H1 (cell line): ENCODE measurements around the gene TAS1R1. TPM values are rescaled to one million over a fixed set of nuclear protein-coding genes. Genes with fewer than 3 reads are reported as not detected.

Source experiments
- CTCF ChIA-PET: fragments of 300-600 bp; sonication (Branson Sonifier 250); formaldehyde crosslinking; loops from one replicate; lab custom pipeline; 2021; ENCODE audit not compliant: partially characterized antibody; lab: Charles Lee
- POLR2A ChIA-PET: fragments of 300-600 bp; sonication (Branson Sonifier 250); formaldehyde crosslinking; loops from one replicate; lab custom pipeline; 2021; ENCODE audit warnings: inconsistent platforms; ENCODE audit not compliant: partially characterized antibody; lab: Charles Lee
- DNase-seq, 2 experiments: peaks; one replicate each; pipeline versions ENCODE4 v3.0.0 to v3.0.0-alpha.2; 2010 to 2022; ENCODE audit warnings: low spot score in 2 of 2, low read depth in 1 of 2, mixed read lengths in 1 of 2
- FAIRE-seq: peaks from 2 replicates; lab custom pipeline; 2011; peaks lifted over from hg19 to GRCh38; lab: Jason Lieb, UNC
- H2AFZ ChIP-seq: 2 replicates; pipeline ENCODE4 v1.8.1; 2012; ENCODE audit warnings: low read length, inconsistent platforms
- H2AK5ac ChIP-seq: 2 replicates; pipeline ENCODE4 v1.6.1; 2013; ENCODE audit warnings: low read depth, low read length
- H2BK120ac ChIP-seq: replicated peaks from 2 replicates; pipeline ENCODE3; 2013; ENCODE audit warnings: low read depth, low read length, inconsistent platforms
- H2BK12ac ChIP-seq: 2 replicates; pipeline ENCODE4 v1.6.1; 2013; ENCODE audit warnings: low read depth, low read length
- H2BK15ac ChIP-seq: 2 replicates; pipeline ENCODE4 v1.6.1; 2013; ENCODE audit warnings: low read length
- H2BK20ac ChIP-seq: 2 replicates; pipeline ENCODE4 v1.6.1; 2013; ENCODE audit warnings: low read length
- H2BK5ac ChIP-seq: 2 replicates; pipeline ENCODE4 v1.6.1; 2013; ENCODE audit warnings: low read depth, low read length
- H3K14ac ChIP-seq: 2 replicates; pipeline ENCODE4 v1.6.1; 2013; ENCODE audit warnings: inconsistent platforms; ENCODE audit not compliant: insufficient read length
- H3K18ac ChIP-seq: 2 replicates; pipeline ENCODE4 v1.6.1; 2013; ENCODE audit warnings: low read length; ENCODE audit errors: extremely low read depth
- H3K23ac ChIP-seq: 2 replicates; pipeline ENCODE4 v1.6.1; 2013; ENCODE audit warnings: inconsistent platforms; ENCODE audit not compliant: insufficient read length
- H3K23me2 ChIP-seq: 2 replicates; pipeline ENCODE4 v1.6.1; 2013; ENCODE audit warnings: low read depth, low read length
- H3K27ac ChIP-seq: 2 replicates; pipeline ENCODE4 v1.6.1; 2011; ENCODE audit warnings: low read depth, low read length, inconsistent platforms
- H3K27me3 ChIP-seq, 4 experiments: replicated peaks in 1 of 4; 1 replicate in 1 of 4; 2 replicates in 3 of 4; pipeline versions ENCODE4 v1.6.1 to v1.8.1; 2011 to 2013; ENCODE audit warnings: low read length in 3 of 4, mild to moderate bottlenecking in 3 of 4, inconsistent platforms in 2 of 4, mixed read lengths in 2 of 4, moderate library complexity in 1 of 4; ENCODE audit not compliant: control insufficient read depth in 3 of 4, insufficient read depth in 3 of 4; ENCODE audit errors: extremely low read depth in 1 of 4
- H3K36me3 ChIP-seq, 4 experiments: 2 replicates each; pipeline versions ENCODE4 v1.6.1 to v1.8.1; 2011 to 2013; ENCODE audit warnings: mild to moderate bottlenecking in 4 of 4, low read length in 3 of 4, moderate library complexity in 2 of 4, control low read depth in 1 of 4, inconsistent platforms in 1 of 4; ENCODE audit not compliant: insufficient read depth in 4 of 4, control insufficient read depth in 2 of 4
- H3K4ac ChIP-seq: replicated peaks from 2 replicates; pipeline ENCODE3; 2013; ENCODE audit warnings: low read length, low read depth, mixed read lengths, inconsistent platforms; ENCODE audit not compliant: insufficient read length
- H3K4me1 ChIP-seq, 4 experiments: replicated peaks in 1 of 4; 1 replicate in 1 of 4; 2 replicates in 3 of 4; pipeline versions ENCODE4 v1.6.1 to v1.8.1; 2011 to 2013; ENCODE audit warnings: low read length in 3 of 4, inconsistent platforms in 2 of 4, mixed read lengths in 1 of 4; ENCODE audit not compliant: insufficient read depth in 4 of 4, control insufficient read depth in 3 of 4
- H3K4me2 ChIP-seq, 2 experiments: 2 replicates each; pipeline versions ENCODE4 v1.6.1 to v1.8.1; 2011 to 2013; ENCODE audit warnings: low read depth in 2 of 2, low read length in 2 of 2, control low read depth in 1 of 2, inconsistent platforms in 1 of 2, mild to moderate bottlenecking in 1 of 2; ENCODE audit not compliant: insufficient read depth in 1 of 2
- H3K4me3 ChIP-seq, 4 experiments: fragments of 200-600, 300-600 bp in 1 of 4; sonication (generic), shearing (Covaris generic), sonication (Bioruptor Twin) in 1 of 4; 2 replicates each; pipeline versions ENCODE4 v1.5.1 to v1.8.1; 2011 to 2016; ENCODE audit warnings: low read length in 4 of 4, low read depth in 3 of 4, control low read depth in 2 of 4, inconsistent platforms in 2 of 4, mild to moderate bottlenecking in 2 of 4, mixed read lengths in 1 of 4, moderate library complexity in 1 of 4; ENCODE audit not compliant: insufficient read depth in 2 of 4; ENCODE audit errors: extremely low read depth in 1 of 4
- H3K56ac ChIP-seq: replicated peaks from 2 replicates; pipeline ENCODE3; 2013; ENCODE audit warnings: low read depth, mild to moderate bottlenecking, mixed read lengths, low read length, inconsistent platforms; ENCODE audit not compliant: insufficient read length
- H3K79me1 ChIP-seq: 2 replicates; pipeline ENCODE4 v1.6.1; 2013; ENCODE audit warnings: low read depth, low read length, control low read depth
- H3K79me2 ChIP-seq, 2 experiments: 2 replicates each; pipeline versions ENCODE4 v1.6.1 to v1.8.1; 2012 to 2013; ENCODE audit warnings: low read length in 2 of 2, mild to moderate bottlenecking in 2 of 2, inconsistent platforms in 1 of 2; ENCODE audit not compliant: insufficient read depth in 2 of 2, control insufficient read depth in 1 of 2
- H3K9ac ChIP-seq, 4 experiments: replicated peaks in 1 of 4; 1 replicate in 1 of 4; 2 replicates in 3 of 4; pipeline versions ENCODE4 v1.6.1 to v1.8.1; 2011 to 2013; ENCODE audit warnings: low read depth in 3 of 4, low read length in 3 of 4, control low read depth in 2 of 4, mild to moderate bottlenecking in 2 of 4, moderate library complexity in 2 of 4, inconsistent platforms in 1 of 4; ENCODE audit errors: extremely low read depth in 1 of 4
- H3K9me3 ChIP-seq, 2 experiments: 2 replicates each; pipeline versions ENCODE4 v1.6.1 to v1.8.1; 2012 to 2013; ENCODE audit warnings: mild to moderate bottlenecking in 2 of 2, moderate library complexity in 2 of 2, control low read depth in 1 of 2, inconsistent platforms in 1 of 2, low read depth in 1 of 2, low read length in 1 of 2, mixed read lengths in 1 of 2; ENCODE audit not compliant: insufficient read depth in 2 of 2
- H4K20me1 ChIP-seq, 2 experiments: replicated peaks in 1 of 2; 2 replicates each; pipeline versions ENCODE3 to v1.8.1; 2011 to 2013; ENCODE audit warnings: inconsistent platforms in 2 of 2, low read length in 2 of 2, mild to moderate bottlenecking in 1 of 2; ENCODE audit not compliant: insufficient read depth in 2 of 2, control insufficient read depth in 1 of 2
- H4K5ac ChIP-seq: 2 replicates; pipeline ENCODE4 v1.6.1; 2013; ENCODE audit warnings: low read length, low read depth, mixed read lengths, inconsistent platforms; ENCODE audit not compliant: insufficient read length
- H4K8ac ChIP-seq: 2 replicates; pipeline ENCODE4 v1.8.0; 2013; ENCODE audit warnings: mild to moderate bottlenecking, moderate library complexity, low read length, inconsistent platforms; ENCODE audit not compliant: insufficient read depth; ENCODE audit errors: extremely low read depth
- H4K91ac ChIP-seq: replicated peaks from 2 replicates; pipeline ENCODE3; 2013; ENCODE audit warnings: low read length, mixed read lengths, inconsistent platforms; ENCODE audit not compliant: insufficient read length
- BACH1 ChIP-seq: IDR thresholded peaks from 2 replicates; pipeline ENCODE4 v1.6.1; 2012; ENCODE audit warnings: low read length, improper control_type of control experiment
- CBX5 ChIP-seq: fragments of 300-800, 300-1000 bp; sonication (generic); IDR thresholded peaks from 2 replicates; pipeline ENCODE4 v1.7.1; 2016; ENCODE audit warnings: antibody characterized with exemption, low read length, low read depth
- CBX8 ChIP-seq: fragments of 300-800, 300-1000 bp; sonication (generic); IDR thresholded peaks from 2 replicates; pipeline ENCODE4 v1.7.1; 2016; ENCODE audit warnings: low read depth, low read length, borderline replicate concordance
- CEBPB ChIP-seq: IDR thresholded peaks from 2 replicates; pipeline ENCODE4 v1.6.1; 2012; ENCODE audit warnings: low read depth, low read length
- CTBP2 ChIP-seq: IDR thresholded peaks from 2 replicates; pipeline ENCODE4 v1.7.0; 2011; ENCODE audit warnings: borderline replicate concordance, mild to moderate bottlenecking, moderate library complexity, mixed read lengths, low read length; ENCODE audit not compliant: insufficient read depth, insufficient read length
- FOSL1 ChIP-seq: IDR thresholded peaks from 2 replicates; pipeline ENCODE4 v1.6.1; 2011; ENCODE audit warnings: mild to moderate bottlenecking, low read depth, low read length, moderate library complexity; ENCODE audit not compliant: insufficient read depth
- HDAC6 ChIP-seq: IDR thresholded peaks from one replicate; pipeline ENCODE4 v1.7.1; 2012; ENCODE audit warnings: low read depth, mild to moderate bottlenecking, inconsistent platforms, low read length, moderate library complexity
- JUND ChIP-seq: IDR thresholded peaks from 2 replicates; pipeline ENCODE4 v1.6.1; 2011; ENCODE audit warnings: mild to moderate bottlenecking, improper control_type of control experiment, low read length
- PHF8 ChIP-seq: fragments of 200-600 bp; sonication (generic); conservative IDR thresholded peaks from 2 replicates; pipeline ENCODE4 v1.7.1; 2012; ENCODE audit warnings: low read depth, mild to moderate bottlenecking, inconsistent platforms, low read length, moderate library complexity
- RFX5 ChIP-seq: IDR thresholded peaks from 2 replicates; pipeline ENCODE4 v1.6.1; 2011; ENCODE audit warnings: low read depth, low read length, improper control_type of control experiment, borderline replicate concordance
- SIRT6 ChIP-seq: IDR thresholded peaks from one replicate; pipeline ENCODE4 v1.7.1; 2012; ENCODE audit warnings: low read length, inconsistent platforms
- TBP ChIP-seq: IDR thresholded peaks from 2 replicates; pipeline ENCODE4 v1.6.1; 2011; ENCODE audit warnings: low read depth, low read length, improper control_type of control experiment
- WGBS, 2 experiments: shearing (Covaris generic) in 1 of 2; methylation state at CpG; one replicate each; pipeline versions ENCODE4 v1.1.6 to v1.1.7; 2013 to 2015; ENCODE audit warnings: low lambda C conversion rate in 2 of 2, mixed read lengths in 2 of 2, inconsistent platforms in 1 of 2, low coverage in 1 of 2, missing lambda C conversion rate in 1 of 2; ENCODE audit not compliant: insufficient replicate concordance in 2 of 2, insufficient coverage in 1 of 2, insufficient read length in 1 of 2; ENCODE audit errors: extremely low coverage in 1 of 2, missing lambda C conversion rate in 1 of 2; 5-methylcytosine and 5-hydroxymethylcytosine counted together
- polyA plus RNA-seq, 7 experiments: library from polyadenylated mRNA; depleted of rRNA in 3 of 7; stranded (reverse) in 5 of 7; unstranded in 2 of 7; fragments of >200 nt in 5 of 7; fragments of 200-250 nt in 2 of 7; gene quantifications; 1 replicate in 5 of 7; 2 replicates in 1 of 7; 4 replicates in 1 of 7; pipeline versions ENCODE4 v1.2.1 to v1.2.3, GENCODE V29; 2011 to 2013; ENCODE audit warnings: missing spikeins in 2 of 7, mixed read lengths in 2 of 7
- total RNA-seq: library from RNA; stranded (reverse); fragmentation: NEBNext Ultra II Directional; extraction: Animal tissue kit (Norgen Biotek cat#: 25700); gene quantifications from 2 replicates; pipeline ENCODE4 v1.2.1, GENCODE V29; 2021

TAS1R1 gene
- total and polyA plus RNA-seq, 2 of the 8 experiments (the other 6 are each of a cell fraction or from before 2014, with no cell fraction given) = 0.26 TPM; not detected in 1

GRCh38 chr1:6588128-6588892, 33.2 kb downstream of the TAS1R1 start:
- 86% methylated on average over 21 of the region's 25 CpGs; no CpG with 5 or more reads in 1 of the 2 experiments for WGBS, 2 experiments
- no peak overlapping the region for H2BK12ac ChIP-seq
- no peaks in the 10 kb centered on the region for H3K9me3 ChIP-seq
- H3K27me3 ChIP-seq = no peaks in the 10 kb centered on the region
- POLR2A ChIA-PET = interaction anchor here (0.9 to 17.4 kb wide), 4 partner anchors 10 to 42 kb away, joined by 3 to 196 read pairs (median 6); partner anchors contain the start of gene KLHL21
- no peak overlapping the region for H2AK5ac ChIP-seq
- CTCF ChIA-PET = interaction anchor here (0.8 to 2.1 kb wide), 12 partner anchors 8 to 98 kb away, joined by 3 to 11 read pairs (median 4); partner anchors contain the start of gene KLHL21
- H2BK5ac ChIP-seq = 0 out of 2 replicates have a peak overlapping the region, but pooled peaks have one; percentile 49
- no peak overlapping the region for H4K8ac ChIP-seq
- H2AFZ ChIP-seq = no peak overlapping the region
- H2BK20ac ChIP-seq = no peak overlapping the region
- TF ChIP-seq RFX5 (no peak), SIRT6 (no peak), BACH1 (no peak), CBX5 (no peak), PHF8 (no peak), JUND (no peak), FOSL1 (no peak), HDAC6 (no peak), CBX8 (no peak), TBP (no peak), CTBP2 (no peak), CEBPB (no peak)
- peaks cover 2 to 33% of the 10 kb centered on the region in 2 experiments for H4K20me1 ChIP-seq
- H3K4me2 ChIP-seq = no peak overlapping the region
- no peak overlapping the region for H2BK15ac ChIP-seq
- H3K36me3 ChIP-seq = peaks cover 0 to 32% (median 6%) of the 10 kb centered on the region in 4 experiments; a peak in 6 of 8 replicates
- H2BK120ac ChIP-seq = no peak overlapping the region
- H3K79me1 ChIP-seq = peaks cover 4% of the 10 kb centered on the region
- no peak overlapping the region for H3K27ac ChIP-seq
- H4K91ac ChIP-seq = no peak overlapping the region
- H3K23ac ChIP-seq = no peak overlapping the region
- H3K4me1 ChIP-seq = no peaks in the 10 kb centered on the region
- DNase-seq = no peak
- FAIRE-seq = no peak
- no peak overlapping the region for H3K56ac ChIP-seq
- no peak overlapping the region for H3K9ac ChIP-seq
- H3K23me2 ChIP-seq = no peaks in the 10 kb centered on the region
- no peaks in the 10 kb centered on the region for H3K79me2 ChIP-seq
- H3K14ac ChIP-seq = no peak overlapping the region
- no peak overlapping the region for H4K5ac ChIP-seq
- H3K18ac ChIP-seq = no peak overlapping the region
- no peak overlapping the region for H3K4ac ChIP-seq
- no peak overlapping the region for H3K4me3 ChIP-seq
